VCaP (cell line): Measurements from ENCODE around the gene MARVELD1.
A peak's percentile ranks its signal among the peaks of the same experiment; 100 is the strongest.

Source experiments
- H3K27ac ChIP-seq: fragments of 450-650 bp; 2 replicates; pipeline ENCODE4 v1.5.1; 2017
- TF ChIP-seq, protein P1 (sequence below): fragments of 450-650 bp; conservative IDR thresholded peaks from 2 replicates; pipeline ENCODE4 v1.5.1; 2017; ENCODE audit warnings: mild to moderate bottlenecking, moderate library complexity

Gene MARVELD1

GRCh38 chr10:97731346-97732051 lies 18.0 kb downstream of the MARVELD1 start:
- TF ChIP-seq, protein P1, sequence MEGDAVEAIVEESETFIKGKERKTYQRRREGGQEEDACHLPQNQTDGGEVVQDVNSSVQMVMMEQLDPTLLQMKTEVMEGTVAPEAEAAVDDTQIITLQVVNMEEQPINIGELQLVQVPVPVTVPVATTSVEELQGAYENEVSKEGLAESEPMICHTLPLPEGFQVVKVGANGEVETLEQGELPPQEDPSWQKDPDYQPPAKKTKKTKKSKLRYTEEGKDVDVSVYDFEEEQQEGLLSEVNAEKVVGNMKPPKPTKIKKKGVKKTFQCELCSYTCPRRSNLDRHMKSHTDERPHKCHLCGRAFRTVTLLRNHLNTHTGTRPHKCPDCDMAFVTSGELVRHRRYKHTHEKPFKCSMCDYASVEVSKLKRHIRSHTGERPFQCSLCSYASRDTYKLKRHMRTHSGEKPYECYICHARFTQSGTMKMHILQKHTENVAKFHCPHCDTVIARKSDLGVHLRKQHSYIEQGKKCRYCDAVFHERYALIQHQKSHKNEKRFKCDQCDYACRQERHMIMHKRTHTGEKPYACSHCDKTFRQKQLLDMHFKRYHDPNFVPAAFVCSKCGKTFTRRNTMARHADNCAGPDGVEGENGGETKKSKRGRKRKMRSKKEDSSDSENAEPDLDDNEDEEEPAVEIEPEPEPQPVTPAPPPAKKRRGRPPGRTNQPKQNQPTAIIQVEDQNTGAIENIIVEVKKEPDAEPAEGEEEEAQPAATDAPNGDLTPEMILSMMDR = peak; percentile 86
- H3K27ac ChIP-seq = no peak overlapping the region

- H3K27ac ChIP-seq = no peak overlapping the region
- TF ChIP-seq, protein P1 = peak; percentile 47; the same call in 1 of the 2 replicates
Measured at GRCh38 chr10:97732052-97732359, 18.5 kb downstream of the MARVELD1 start.

- TF ChIP-seq, protein P1 = no peak
- no peak overlapping the region for H3K27ac ChIP-seq
Measured at GRCh38 chr10:97733256-97733655, 19.7 kb downstream of the MARVELD1 start.

GRCh38 chr10:97734021-97734420 lies 20.5 kb downstream of the MARVELD1 start:
- TF ChIP-seq, protein P1 = no peak
- no peak overlapping the region for H3K27ac ChIP-seq

DNA sequence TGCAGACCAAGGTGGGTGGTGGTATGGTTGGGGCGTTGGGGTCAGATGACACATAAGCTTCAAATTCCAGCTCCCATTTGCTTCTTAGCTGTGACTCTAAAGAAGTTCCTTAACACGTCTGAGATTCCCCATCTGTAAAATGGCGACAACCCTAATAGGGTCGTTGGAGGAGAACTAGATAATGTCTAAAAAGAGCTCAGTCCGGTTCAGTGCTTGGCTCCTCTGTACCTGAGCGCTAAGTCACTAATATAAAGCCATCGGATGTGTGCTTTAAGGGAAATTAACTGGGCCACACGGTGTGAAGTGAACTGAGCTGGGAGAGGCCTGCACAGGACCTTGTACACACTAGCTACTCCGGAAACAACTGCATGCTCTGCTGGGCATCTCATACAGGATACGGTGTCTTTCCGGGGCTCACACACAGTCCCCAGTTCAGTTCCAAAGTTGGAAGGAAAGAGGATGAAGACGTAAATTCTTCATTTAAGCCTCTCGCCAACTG lies 22.9 kb downstream of the MARVELD1 start:
- TF ChIP-seq, protein P1 = no peak
- H3K27ac ChIP-seq = peak overlapping the region; percentile 73

- peak within 1 kb of the TSS; percentile 73 for H3K27ac ChIP-seq
- TF ChIP-seq, protein P1 = no peak
Measured at GRCh38 chr10:97736902-97737769, 23.6 kb downstream of the MARVELD1 start, which contains the start of gene ZFYVE27. Gene ZFYVE27, plus strand, starts transcription at chr10:97737128. Its CDS starts 1,350 bp downstream, at chr10:97738478.

DNA sequence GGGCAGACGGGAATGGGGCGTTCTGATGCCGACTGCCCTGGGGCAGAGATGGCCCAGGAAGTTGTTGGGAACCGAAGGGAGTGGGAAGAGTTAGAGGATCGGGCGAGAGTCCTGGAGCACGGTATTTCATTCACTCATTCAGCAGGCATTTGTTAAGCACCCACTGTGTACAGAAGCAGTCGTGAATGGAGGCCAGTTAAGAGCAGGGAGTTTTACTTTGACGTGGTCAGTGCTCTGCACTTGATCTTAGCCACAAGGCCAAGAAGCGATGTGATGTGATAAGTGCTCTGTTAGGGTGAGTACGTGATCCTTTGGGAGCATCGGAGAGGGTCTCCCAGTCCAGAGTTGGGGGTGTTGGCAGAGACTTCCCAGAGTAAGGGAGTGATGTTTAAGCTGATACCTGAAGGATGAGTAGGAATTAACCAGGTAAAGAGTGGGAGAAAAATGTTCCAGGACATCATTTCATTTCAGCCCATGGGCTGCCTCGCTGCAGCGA lies 24.3 kb downstream of the MARVELD1 start:
- peak overlapping the region; percentile 73 for H3K27ac ChIP-seq
- TF ChIP-seq, protein P1 = no peak
